Activated effector memory CD4-positive, alpha-beta T cell treated with anti-CD3 and anti-CD28 coated beads, Interleukin-2, amount 50 U/mL, for 16 hours (primary cell): Measurements from ENCODE around the gene FOSL2.

Experiments used
- DNase-seq: peaks from one replicate; pipeline ENCODE4 v3.0.0-alpha.2; 2020

FOSL2 gene

GRCh38 chr2:28397043-28397381 lies 4.4 kb downstream of the FOSL2 start:
- DNase-seq: no peak

GRCh38 chr2:28398101-28398834 lies 5.6 kb downstream of the FOSL2 start:
- DNase-seq: no peak

- DNase-seq: no peak
These were observed 6.6 kb downstream of the FOSL2 start for GRCh38 chr2:28399289-28399688.

GRCh38 chr2:28399956-28400355 lies 7.3 kb downstream of the FOSL2 start:
- DNase-seq: no peak

- no peak for DNase-seq
These were observed 7.8 kb downstream of the FOSL2 start for GRCh38 chr2:28400419-28400818.

- no peak for DNase-seq
These were observed 8.3 kb downstream of the FOSL2 start for GRCh38 chr2:28400921-28401320.

GRCh38 chr2:28401411-28401810 lies 8.8 kb downstream of the FOSL2 start:
- DNase-seq: no peak

- DNase-seq: no peak
These were observed 9.4 kb downstream of the FOSL2 start for GRCh38 chr2:28401948-28402550.

- no peak for DNase-seq
These were observed 10.8 kb downstream of the FOSL2 start for GRCh38 chr2:28403370-28403956.

GRCh38 chr2:28404086-28404485 lies 11.4 kb downstream of the FOSL2 start:
- no peak for DNase-seq

GRCh38 chr2:28405537-28405936 lies 12.9 kb downstream of the FOSL2 start:
- DNase-seq: no peak

- peak; percentile 82 for DNase-seq
These were observed 13.8 kb downstream of the FOSL2 start for GRCh38 chr2:28406276-28407096.

- DNase-seq: no peak
These were observed 14.7 kb downstream of the FOSL2 start for GRCh38 chr2:28407131-28407975.

GRCh38 chr2:28407976-28408690 lies 15.5 kb downstream of the FOSL2 start:
- peak; percentile 45 for DNase-seq

- peak; percentile 87 for DNase-seq
These were observed 16.3 kb downstream of the FOSL2 start for GRCh38 chr2:28408764-28409599.

- DNase-seq: peak; percentile 49
These were observed 18.6 kb downstream of the FOSL2 start for GRCh38 chr2:28411166-28411755.

- peak; percentile 58 for DNase-seq
These were observed 19.4 kb downstream of the FOSL2 start for GRCh38 chr2:28411956-28412609.

GRCh38 chr2:28412625-28413151 lies 20.0 kb downstream of the FOSL2 start:
- DNase-seq: no peak

GRCh38 chr2:28413152-28413898 lies 20.7 kb downstream of the FOSL2 start:
- DNase-seq: no peak
